Jurkat, Clone E6-1 (cell line): ENCODE results near the gene TEX14.
A peak's percentile ranks its signal among the peaks of the same experiment; 100 is the strongest.
"Not testable (repeated sequence)": the region's sequence is repeated elsewhere in the genome, so short reads cannot be mapped to it uniquely, and the experiment has no call there.

Source experiments
- DNase-seq: peaks from one replicate; pipeline ENCODE4 v3.0.0-alpha.2; 2011; ENCODE audit warnings: low read depth, low spot score
- H3K4me3 ChIP-seq: 2 replicates; pipeline ENCODE4 v1.5.1; 2011; ENCODE audit warnings: mild to moderate bottlenecking, low read length, control low read depth, moderate library complexity

TEX14 gene

GRCh38 chr17:58692239-58693055 lies 602 bp upstream of the TEX14 start, which contains the start of gene RAD51C:
TSS of gene RAD51C (plus strand) at chr17:58692602. CDS start at chr17:58692644, 42 bp downstream.
- peak within 1 kb of the TSS; percentile 77 for H3K4me3 ChIP-seq
- peak; percentile 90 for DNase-seq

GRCh38 chr17:58690033-58690432 lies 1.8 kb downstream of the TEX14 start:
- DNase-seq, H3K4me3 ChIP-seq: not testable (repeated sequence)

- H3K4me3 ChIP-seq: no peak overlapping the region
- no peak for DNase-seq
These were observed 3.3 kb downstream of the TEX14 start for GRCh38 chr17:58688521-58688920.

GRCh38 chr17:58686980-58687379 lies 4.9 kb downstream of the TEX14 start:
- no peak overlapping the region for H3K4me3 ChIP-seq
- no peak for DNase-seq

- H3K4me3 ChIP-seq, DNase-seq: not testable (repeated sequence)
These were observed 7.4 kb downstream of the TEX14 start for GRCh38 chr17:58684462-58684861.

- H3K4me3 ChIP-seq: no peak overlapping the region
- DNase-seq: no peak
These were observed 7.8 kb downstream of the TEX14 start for GRCh38 chr17:58684003-58684402.

GRCh38 chr17:58680038-58680369 lies 11.8 kb downstream of the TEX14 start:
- H3K4me3 ChIP-seq: no peak overlapping the region

GRCh38 chr17:58679263-58680037 lies 12.4 kb downstream of the TEX14 start:
- peak; percentile 7 for DNase-seq
- no peak overlapping the region for H3K4me3 ChIP-seq

More at GRCh38 chr17:58680038-58680369, 11.8 kb downstream of the TEX14 start:
- no peak for DNase-seq

GRCh38 chr17:58678287-58678686 lies 13.6 kb downstream of the TEX14 start:
- not testable (repeated sequence) for H3K4me3 ChIP-seq, DNase-seq

GRCh38 chr17:58677194-58677880 lies 14.5 kb downstream of the TEX14 start:
- DNase-seq: no peak
- H3K4me3 ChIP-seq: no peak overlapping the region

GRCh38 chr17:58671969-58672368 lies 19.9 kb downstream of the TEX14 start:
- H3K4me3 ChIP-seq: no peak overlapping the region

GRCh38 chr17:58669853-58670252 lies 22.0 kb downstream of the TEX14 start:
- no peak for DNase-seq
- no peak overlapping the region for H3K4me3 ChIP-seq

More at GRCh38 chr17:58671969-58672368, 19.9 kb downstream of the TEX14 start:
- DNase-seq: no peak

- no peak for DNase-seq
- H3K4me3 ChIP-seq: no peak overlapping the region
These were observed 23.3 kb downstream of the TEX14 start for GRCh38 chr17:58668598-58668935.

- no peak overlapping the region for H3K4me3 ChIP-seq
- DNase-seq: no peak
These were observed 23.8 kb downstream of the TEX14 start for GRCh38 chr17:58667934-58668597.

GRCh38 chr17:58666858-58667267 lies 25.0 kb downstream of the TEX14 start:
- DNase-seq: no peak
- H3K4me3 ChIP-seq: no peak overlapping the region

- H3K4me3 ChIP-seq: no peak overlapping the region
- no peak for DNase-seq
These were observed 25.6 kb downstream of the TEX14 start for GRCh38 chr17:58665946-58666857.

GRCh38 chr17:58664302-58664701 lies 27.5 kb downstream of the TEX14 start:
- no peak for DNase-seq
- no peak overlapping the region for H3K4me3 ChIP-seq

GRCh38 chr17:58661499-58661898 lies 30.3 kb downstream of the TEX14 start:
- no peak for DNase-seq
- H3K4me3 ChIP-seq: no peak overlapping the region
